GM19395 (cell line): ENCODE data around the gene ADGRE3.
"Not testable (repeated sequence)": the region's sequence is repeated elsewhere in the genome, so short reads cannot be mapped to it uniquely, and the experiment has no call there.

Source experiments
- ATAC-seq: cut with Tn5 transposase; IDR thresholded peaks from one replicate; pipeline ENCODE4 v1.9.1; 2021; ENCODE audit warnings: mild to moderate bottlenecking, moderate library complexity; ENCODE audit not compliant: unreplicated experiment

ADGRE3 gene

DNA sequence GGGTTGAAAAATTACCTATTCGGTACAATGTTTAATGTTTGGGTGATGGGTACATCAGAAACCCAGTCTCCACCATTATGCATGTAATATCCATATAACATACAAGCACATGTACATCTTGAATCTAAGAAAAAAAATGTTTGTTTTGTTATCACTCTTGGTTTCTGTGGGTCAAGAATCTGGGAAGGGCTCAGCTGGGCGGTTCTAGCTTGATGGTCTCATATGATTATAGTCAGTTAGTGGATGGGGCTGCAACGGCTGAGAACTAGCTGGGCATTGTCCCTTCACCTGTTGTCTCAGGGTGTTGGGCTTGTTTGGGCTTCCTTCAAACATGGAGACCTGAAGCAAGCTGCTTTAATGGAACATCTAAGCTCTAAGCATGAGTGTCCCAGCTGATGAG is 4.7 kb downstream of the ADGRE3 start:
- no peak for ATAC-seq

DNA sequence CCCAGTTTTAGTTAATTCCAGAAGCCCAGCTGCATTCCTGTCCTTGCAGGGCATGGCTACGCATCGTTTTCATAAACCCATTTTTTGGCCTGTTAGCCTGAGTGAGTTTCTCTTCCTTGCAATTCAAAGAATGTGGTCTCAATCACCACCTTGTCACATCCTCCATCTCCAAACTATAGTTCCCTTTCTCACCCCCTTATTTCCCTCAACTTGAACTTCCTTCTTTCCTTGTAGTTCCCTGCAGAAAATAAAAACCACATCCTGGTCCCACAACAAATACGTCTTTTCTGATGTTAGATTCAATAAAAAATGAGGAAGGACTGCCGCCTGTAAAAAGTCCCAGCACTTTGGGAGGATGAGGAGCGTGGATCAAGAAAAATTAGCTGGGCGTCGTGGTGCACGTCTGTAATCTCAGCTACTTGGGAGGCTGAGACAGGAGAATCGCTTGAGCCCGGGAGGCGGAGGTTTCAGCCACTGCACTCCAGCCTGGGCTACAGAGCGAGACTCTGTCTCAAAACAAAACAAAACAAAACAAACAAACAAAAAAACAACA is 13.2 kb downstream of the ADGRE3 start:
- no peak for ATAC-seq

DNA sequence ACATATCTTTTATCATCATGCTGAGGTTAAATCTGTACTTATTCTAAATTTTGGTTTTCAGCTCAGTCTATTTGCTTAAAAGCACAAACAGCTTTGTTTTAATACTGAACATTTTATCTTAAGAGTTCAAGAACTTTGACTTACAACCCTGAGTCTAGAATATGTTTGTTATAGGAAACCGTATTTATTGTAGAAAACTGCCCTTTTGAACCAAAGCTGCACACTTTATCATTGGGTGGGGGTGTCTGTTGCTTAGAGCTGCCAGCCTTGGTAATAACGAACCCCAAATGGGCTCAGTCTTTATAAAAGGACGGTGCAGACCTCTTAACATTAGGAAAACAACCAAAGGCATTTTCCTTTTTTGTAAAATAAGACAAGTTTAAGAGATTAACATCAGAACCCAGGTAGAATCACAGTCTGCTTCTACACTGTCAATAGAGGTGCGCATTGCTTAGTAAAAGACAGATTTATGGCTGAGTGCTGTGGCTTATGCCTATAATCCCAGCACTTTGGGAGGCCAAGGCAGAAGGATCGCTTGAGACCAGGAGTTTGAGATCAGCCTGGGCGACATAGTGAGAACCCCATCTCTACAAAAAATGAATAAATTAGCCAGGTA is 14.7 kb downstream of the ADGRE3 start:
- no peak for ATAC-seq

DNA sequence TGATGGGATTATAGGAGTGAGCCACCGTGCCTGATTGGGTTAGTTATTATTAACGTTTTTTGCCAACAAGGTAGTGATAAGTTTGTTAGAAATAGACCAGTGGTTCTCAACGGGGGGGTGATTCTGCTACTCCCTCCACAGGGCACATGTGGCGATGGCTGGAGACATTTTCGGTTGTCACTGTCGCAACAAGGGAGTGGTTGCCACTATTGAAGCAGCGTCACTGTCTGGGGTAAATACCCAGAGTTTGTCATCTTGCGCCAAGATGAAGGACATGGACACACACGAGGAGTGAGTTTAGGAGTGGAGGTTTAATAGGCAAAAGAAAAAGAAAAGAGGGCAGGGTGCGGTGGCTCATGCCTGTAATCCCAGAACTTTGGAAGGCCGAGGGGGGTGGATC is 18.9 kb downstream of the ADGRE3 start:
- ATAC-seq = no peak

DNA sequence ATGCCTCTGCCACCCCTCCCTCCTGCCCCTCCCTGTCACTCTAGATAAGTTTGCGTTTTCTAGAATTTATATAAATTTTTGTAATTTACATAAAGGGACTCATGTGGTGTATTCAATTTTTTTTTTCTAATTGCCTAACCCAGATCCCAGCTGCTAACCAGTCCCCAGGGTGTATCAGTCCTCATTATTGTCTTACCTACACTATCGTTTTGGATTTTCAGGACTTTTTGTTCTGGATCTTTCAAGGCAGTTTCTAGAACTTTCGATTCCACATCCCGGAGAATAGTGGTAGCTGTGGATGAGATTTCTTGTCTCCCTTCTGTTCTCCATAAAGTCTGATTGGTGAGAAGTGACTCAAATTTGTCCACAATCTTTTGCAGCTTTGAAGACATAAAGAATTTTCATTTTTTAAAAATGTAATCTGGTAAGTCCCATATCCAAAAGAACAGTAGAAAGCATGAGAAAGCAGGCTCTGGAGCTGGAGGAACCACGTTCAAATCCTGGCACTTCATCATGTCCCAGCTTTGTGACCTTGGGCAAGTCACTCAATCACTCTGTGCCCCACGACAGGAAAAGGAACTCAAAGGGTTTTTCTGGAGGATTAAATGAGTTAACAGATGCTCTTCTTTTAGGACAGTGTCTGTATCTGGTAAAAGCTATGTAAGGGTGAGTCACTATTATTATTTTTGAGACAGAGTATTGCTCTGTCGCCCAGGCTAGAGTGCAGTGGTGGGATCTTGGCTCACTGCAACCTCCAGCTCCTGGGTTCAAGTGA is 19.7 kb downstream of the ADGRE3 start:
- ATAC-seq = no peak

DNA sequence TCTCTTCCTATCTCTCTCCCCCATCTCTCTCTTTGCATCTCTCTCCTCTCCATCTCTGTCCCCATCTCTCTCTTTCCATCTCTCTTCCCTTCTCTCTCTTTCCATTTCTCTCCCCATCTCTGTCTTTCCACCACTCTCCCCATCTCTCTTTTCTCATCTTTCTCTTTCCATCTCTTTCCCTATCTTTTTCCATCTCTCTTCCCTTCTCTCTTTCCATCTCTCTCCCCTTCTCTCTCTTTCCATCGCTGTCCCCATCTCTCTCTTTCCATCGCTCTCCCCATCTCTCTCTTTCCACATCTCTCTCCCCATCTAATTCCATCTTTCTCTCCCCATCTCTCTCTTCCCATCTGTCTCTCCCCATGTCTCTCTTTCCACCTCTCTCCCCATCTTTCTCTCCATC is 24.5 kb downstream of the ADGRE3 start:
- ATAC-seq = no peak

DNA sequence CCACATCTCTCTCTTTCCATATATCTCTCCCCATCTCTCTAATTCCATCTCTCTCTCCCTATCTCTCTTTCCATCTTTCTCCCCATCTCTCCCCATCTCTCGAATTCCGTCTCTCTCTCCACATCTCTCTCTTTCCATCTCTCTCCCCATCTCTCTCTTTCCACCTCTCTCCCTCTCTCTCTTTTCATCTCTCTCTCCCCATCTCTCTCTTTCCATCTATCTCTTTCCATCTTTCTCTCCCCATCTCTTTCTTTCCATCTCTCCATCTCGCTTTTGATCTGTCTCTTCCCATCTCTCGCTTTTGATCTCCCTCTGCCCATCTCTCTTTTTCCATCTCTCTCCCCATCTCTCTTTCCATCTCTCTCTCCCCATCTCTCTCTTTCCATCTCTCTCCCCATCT is 25.6 kb downstream of the ADGRE3 start:
- no peak for ATAC-seq

DNA sequence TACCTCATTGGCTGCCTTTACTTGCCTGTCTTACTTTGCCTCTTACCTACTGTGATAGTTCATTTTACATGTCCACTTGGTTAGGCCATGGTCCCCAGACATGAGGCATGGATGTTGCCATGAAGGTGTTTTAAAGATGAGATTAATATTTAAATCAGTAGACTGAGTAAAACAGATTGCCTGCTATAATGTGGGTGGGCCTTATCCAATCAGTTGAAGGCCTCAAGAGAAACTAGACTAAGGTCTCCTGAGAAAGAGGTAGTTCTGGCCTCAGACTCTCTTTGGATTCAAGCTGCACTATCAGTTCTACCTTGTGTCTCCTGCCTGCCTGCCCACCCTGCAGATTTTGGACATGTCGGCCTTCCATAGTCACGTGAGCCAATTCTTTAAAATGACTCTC is 26.1 kb downstream of the ADGRE3 start:
- ATAC-seq = no peak

DNA sequence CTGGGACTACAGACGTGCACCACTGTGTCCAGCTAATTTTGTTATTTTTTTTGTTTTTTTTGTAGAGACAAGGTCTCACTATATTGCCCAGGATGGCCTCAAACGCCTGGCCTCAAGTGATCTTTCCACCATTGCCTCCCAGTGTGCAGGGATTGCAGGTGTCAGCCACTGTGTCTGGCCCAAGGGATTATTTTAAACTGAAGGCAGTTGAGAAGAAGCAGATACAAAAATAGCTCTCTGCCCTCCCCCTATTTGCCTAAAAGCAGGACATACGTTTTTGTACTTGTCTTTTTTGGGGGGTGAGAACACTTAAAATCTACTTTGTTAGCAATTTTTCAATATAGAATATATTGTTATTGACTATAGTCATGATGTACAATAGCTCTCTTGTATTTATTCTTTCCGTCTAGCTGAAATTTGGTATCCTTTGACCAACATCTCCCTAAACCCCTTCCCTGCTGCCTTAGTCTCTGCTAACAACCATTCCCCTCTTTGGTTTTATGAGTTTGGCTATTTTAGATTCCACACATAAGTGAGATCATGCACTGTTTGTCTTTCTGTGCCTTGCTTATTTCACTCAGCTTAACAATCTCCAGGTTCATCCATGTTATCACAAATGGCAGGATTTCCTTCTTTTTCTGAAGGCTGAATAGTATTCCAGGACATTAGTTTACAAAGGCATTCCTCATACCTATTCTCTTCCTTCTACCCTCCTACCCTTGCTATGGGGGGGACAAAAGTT is 34.9 kb downstream of the ADGRE3 start:
- ATAC-seq = no peak

DNA sequence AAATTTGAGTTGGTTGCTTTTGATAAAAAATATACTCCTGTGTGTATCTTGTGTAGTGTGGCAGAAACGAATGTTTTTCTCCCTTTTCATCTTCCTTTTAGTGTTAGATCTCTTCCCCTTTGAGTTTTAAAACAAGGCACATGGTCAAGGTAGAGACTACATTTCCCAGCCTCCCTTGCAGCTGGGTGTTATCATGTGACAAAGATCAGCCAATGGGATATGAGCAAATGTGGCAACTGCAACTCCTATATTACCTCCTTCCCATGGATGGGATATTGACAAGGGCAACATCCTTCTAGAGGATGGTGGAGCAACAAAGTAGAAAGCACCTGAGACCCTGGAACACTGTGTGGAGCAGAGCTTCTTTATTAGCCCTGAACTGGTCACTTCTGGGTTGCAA is 42.4 kb downstream of the ADGRE3 start:
- no peak for ATAC-seq

DNA sequence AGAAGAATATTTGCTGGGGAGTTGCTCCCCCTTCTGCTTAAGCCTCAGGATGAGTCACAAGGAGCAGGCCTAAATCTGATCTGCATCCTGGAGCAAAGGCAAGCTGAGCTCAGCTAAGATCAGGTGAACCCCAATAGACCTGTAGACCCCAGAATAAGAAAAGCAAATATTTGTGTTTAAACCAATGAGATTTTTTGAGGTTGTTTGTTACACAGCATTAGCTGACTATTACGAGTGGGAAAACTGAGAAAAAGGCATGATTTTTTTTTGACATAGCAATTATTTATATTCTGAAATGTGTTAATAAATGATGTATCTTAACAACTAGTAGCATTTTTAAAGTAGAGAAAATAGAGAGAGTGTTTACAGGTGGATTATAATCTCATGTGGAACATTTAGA is 45.1 kb downstream of the ADGRE3 start:
- ATAC-seq = no peak

DNA sequence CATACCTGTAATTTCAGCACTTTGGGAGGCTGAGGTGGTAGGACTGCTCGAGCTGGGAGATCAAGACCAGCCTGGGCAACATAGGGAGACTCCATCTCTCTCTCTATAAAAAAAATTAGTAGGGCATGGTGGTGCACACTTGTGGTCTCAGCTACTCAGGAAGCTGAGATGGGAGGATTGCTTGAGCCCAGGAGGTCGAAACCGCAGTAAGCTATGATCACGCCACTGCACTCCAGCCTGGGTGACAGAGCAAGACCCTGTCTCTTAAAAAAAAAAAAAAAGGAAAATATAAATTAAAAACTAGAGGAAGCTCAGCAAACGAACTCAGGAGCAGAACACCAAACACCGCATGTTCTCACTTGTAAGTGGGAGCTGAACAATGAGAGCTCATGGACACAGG is 50.2 kb downstream of the ADGRE3 start:
- ATAC-seq = not testable (repeated sequence)

DNA sequence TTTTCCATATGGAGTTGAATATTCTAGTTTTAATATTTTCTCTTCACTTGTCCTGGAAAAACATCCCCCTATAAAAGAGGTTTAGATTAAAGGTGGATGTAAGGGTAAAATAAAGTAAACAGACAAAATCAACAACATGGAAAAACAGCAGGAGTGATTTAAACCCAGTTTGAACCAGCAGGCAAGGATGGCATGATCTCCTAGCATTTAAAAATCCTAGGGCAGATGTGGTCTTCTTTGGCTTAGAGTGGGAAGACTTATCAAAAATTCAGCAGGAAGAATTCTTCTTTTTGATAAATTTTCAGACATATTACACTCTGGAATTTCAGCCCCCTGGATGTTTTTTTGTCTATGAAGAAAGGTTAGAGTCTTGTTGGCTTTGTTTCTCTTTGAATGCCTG is 55.2 kb downstream of the ADGRE3 start:
- no peak for ATAC-seq

DNA sequence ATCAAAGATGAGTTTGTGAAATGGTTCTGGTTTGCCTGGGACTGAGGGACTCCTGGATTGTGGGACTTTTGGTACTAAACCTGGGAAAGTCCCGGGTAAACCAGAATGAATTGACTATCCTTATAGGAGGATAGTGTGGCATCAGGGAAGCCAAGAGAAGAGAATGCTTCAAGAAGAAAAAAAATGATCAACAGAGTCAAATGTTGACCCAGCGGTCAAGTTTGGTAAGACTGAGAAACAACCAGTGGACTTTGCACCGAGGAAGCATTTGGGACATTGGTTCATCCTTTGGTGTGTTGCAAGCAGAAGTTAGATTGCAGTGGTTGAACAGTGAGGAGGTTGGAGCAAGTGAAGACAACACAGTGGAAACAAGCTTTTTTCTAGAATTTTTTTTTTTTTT is 58.2 kb downstream of the ADGRE3 start:
- no peak for ATAC-seq

DNA sequence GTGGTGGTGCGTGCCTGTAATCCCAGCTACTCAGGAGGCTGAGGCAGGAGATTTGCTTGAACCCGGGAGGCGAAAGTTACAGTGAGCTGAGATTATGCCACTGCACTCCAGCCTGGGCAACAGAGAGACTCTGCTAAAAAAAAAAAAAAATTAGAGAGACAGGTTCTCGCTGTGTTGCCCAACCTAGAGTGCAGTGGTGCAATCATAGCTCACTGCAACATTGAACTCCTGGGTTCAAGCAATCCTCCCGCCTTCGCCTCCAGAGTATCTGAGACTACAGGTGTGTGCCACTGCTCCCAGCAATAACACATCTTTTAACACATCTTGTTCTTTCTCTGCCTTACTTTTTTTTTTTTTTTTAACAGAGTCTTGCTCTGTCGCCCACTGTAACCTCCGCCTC is 59.0 kb downstream of the ADGRE3 start:
- ATAC-seq = no peak

DNA sequence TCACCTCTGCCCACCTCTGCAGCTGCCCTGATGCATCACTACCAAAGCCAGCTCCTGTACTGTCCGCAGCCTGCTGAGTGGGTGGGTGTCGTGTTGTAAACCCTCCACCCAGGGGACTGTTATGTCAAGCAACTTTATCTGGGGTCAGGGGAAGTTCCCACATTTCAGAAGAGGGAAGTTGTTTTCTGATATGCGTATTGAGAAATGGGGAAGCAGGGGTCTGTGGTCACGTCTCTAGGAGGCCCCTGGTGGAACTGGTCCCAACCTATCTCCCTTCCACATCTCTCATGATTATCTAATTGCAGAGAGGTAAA is 60.6 kb downstream of the ADGRE3 start:
- no peak for ATAC-seq

DNA sequence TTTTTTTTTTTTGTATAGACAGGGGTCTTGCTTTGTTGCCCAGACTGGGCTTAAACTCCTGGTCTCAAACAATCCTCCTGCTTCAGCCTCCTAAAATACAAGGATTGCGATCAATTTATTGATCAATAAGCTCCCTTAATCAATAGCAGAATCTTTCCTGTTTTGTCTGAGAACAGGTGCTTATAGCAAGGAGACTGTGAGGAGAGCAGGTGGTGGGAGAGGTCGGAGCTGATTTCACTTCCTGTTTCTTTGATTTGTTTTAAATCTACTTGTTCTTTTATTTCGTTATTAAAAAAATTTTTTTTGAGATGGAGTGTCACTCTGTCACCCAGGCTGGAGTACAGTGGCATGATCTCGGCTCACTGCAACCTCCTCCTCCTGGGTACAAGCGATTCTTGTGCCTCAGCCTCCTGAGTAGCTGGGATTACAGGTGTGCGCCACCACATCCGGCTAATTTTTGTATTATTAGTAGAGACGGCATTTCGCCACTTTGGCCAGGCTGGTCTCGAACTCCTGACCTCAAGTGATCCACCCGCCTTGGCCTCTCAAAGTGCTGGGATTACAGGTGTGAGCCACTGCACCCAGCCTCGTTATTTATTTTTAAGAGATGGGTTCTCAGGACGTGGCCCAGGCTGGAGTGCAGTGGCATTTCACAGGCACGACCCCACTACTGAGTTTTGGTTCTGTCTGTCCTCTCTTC is 61.1 kb downstream of the ADGRE3 start:
- ATAC-seq = not testable (repeated sequence)

DNA sequence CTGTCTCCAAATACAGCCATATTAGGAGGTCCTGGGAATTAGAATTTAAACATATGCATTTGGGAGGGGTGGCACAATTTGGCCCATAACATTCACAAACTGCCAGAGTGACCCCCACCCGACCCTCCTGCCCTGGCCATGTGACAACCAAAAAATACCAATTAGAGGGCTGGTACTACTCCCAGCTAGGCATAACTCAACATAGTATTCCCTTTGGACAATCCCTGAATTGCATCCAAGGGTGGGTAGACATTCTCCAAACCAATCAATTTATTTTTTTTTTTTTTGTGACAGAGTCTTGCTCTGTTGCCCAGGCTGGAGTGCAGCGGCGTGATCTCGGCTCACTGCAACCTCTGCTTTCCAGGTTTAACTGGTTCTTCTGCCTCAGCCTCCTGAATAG is 62.0 kb downstream of the ADGRE3 start:
- ATAC-seq = no peak

DNA sequence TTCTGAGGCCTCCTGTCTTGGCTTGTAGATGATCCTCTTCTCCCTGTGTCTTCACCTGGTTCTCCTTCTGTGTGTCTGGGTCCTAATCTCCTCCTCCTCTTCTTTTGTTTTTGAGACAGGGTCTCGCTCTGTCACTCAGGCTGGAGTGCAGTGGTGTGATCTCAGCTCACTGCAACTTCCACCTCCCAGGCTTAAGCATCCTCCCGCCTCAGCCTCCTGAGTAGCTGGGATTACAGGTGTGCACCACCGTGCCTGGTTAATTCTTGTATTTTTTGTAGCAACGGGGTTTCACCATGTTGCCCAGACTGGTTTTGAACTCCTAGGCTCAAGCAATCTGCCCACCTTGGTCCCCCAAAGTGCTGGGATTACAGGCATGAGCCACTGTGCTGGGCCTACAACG is 62.4 kb downstream of the ADGRE3 start:
- not testable (repeated sequence) for ATAC-seq

DNA sequence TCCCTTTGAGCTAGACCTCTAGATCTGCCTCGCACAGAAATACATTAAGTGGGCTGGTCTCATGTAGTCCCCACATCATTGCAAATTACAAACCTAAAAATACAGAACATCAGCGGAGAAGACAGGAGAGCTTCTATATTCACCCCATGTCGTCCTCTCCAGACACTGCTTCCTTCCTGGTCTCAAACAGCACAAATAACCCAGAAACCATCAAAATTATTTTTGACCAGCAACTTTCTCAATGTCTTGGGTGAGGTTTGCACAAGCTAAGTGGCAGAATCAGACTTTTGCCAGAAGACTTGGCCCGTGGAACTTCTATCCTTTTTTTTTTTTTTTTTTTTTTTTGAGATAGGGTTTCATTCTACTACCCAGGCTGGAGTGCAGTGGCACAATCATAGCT is 63.6 kb downstream of the ADGRE3 start:
- ATAC-seq = no peak

DNA sequence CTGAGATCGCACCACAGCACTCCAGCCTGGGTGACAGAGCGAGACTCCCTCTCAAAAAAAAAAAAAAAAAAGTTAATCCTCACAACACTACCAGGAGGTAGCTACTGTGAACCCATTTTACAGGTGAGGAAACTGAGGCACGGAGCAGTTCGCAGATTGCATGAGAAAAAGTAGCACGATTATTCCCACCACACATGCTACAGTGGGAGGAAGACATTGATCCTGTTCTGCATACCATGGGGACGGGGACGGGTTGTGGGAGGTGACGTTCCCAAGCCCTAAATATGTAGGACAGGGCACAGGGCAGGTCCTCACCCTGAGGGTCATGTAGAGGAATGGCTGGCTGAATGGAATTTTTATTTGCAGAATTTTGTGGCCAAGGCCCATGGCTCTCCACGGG is 68.0 kb downstream of the ADGRE3 start:
- ATAC-seq = no peak
